WTC11 (cell line): ENCODE data around the gene MASP2.

Experiments
- ATF6 ChIP-seq: sonication (generic); formaldehyde crosslinking; IDR thresholded peaks from 2 replicates; pipeline ENCODE4 v1.8.1; 2023; ENCODE audit warnings: mild to moderate bottlenecking, missing genetic modification reagents
- CBFB ChIP-seq: sonication (generic); formaldehyde crosslinking; IDR thresholded peaks from 2 replicates; pipeline ENCODE4 v1.8.1; 2022; ENCODE audit warnings: mild to moderate bottlenecking, low read depth, missing genetic modification reagents
- E2F1 ChIP-seq: sonication (generic); formaldehyde crosslinking; IDR thresholded peaks from 2 replicates; pipeline ENCODE4 v1.8.0; 2022; ENCODE audit warnings: mild to moderate bottlenecking, missing genetic modification reagents
- ETV6 ChIP-seq: sonication (generic); formaldehyde crosslinking; IDR thresholded peaks from 2 replicates; pipeline ENCODE4 v1.8.1; 2022; ENCODE audit warnings: mild to moderate bottlenecking, missing genetic modification reagents
- MAX ChIP-seq: sonication (generic); formaldehyde crosslinking; IDR thresholded peaks from 2 replicates; pipeline ENCODE4 v1.8.0; 2022; ENCODE audit warnings: mild to moderate bottlenecking, missing genetic modification reagents
- NFATC4 ChIP-seq: fragments of 250-450 bp; sonication (Bioruptor Pico); IDR thresholded peaks from 2 replicates; pipeline ENCODE4 v1.9.0; 2021; ENCODE audit warnings: mild to moderate bottlenecking
- OVOL2 ChIP-seq: fragments of 250-450 bp; sonication (Bioruptor Pico); IDR thresholded peaks from 2 replicates; pipeline ENCODE4 v1.9.0; 2021; ENCODE audit warnings: mild to moderate bottlenecking, borderline replicate concordance
- SOX15 ChIP-seq: fragments of 250-450 bp; sonication (Bioruptor Pico); IDR thresholded peaks from 2 replicates; pipeline ENCODE4 v1.9.0; 2021; ENCODE audit warnings: mild to moderate bottlenecking
- TCF7 ChIP-seq: sonication (generic); formaldehyde crosslinking; IDR thresholded peaks from 2 replicates; pipeline ENCODE4 v1.8.0; 2022; ENCODE audit warnings: mild to moderate bottlenecking, low read depth, missing genetic modification reagents, moderate library complexity
- ZNF138 ChIP-seq: sonication (generic); formaldehyde crosslinking; conservative IDR thresholded peaks from 2 replicates; pipeline ENCODE4 v1.8.1; 2022; ENCODE audit warnings: mild to moderate bottlenecking, moderate library complexity, missing genetic modification reagents
- ZNF232 ChIP-seq: sonication (generic); formaldehyde crosslinking; IDR thresholded peaks from 2 replicates; pipeline ENCODE4 v1.8.0; 2022; ENCODE audit warnings: mild to moderate bottlenecking, missing genetic modification reagents
- ZSCAN18 ChIP-seq: fragments of 250-450 bp; sonication (Bioruptor Pico); IDR thresholded peaks from 2 replicates; pipeline ENCODE4 v2.1.2; 2022; ENCODE audit warnings: mild to moderate bottlenecking, moderate library complexity
- TF ChIP-seq, protein P1 (sequence below): fragments of 200-600 bp; IDR thresholded peaks from 2 replicates; pipeline ENCODE4 v1.8.0; 2022; ENCODE audit warnings: antibody characterized with exemption
- TF ChIP-seq, protein P2 (sequence below): sonication (generic); formaldehyde crosslinking; IDR thresholded peaks from 2 replicates; pipeline ENCODE4 v1.8.1; 2022; ENCODE audit warnings: low read depth, missing genetic modification reagents, borderline replicate concordance

GRCh38 chr1:11041048-11041447, 6.0 kb downstream of the MASP2 start:
- TF ChIP-seq ETV6 = no peak
- no peak for TF ChIP-seq OVOL2 (CRISPR knock-in tag)
- TF ChIP-seq, protein P1, sequence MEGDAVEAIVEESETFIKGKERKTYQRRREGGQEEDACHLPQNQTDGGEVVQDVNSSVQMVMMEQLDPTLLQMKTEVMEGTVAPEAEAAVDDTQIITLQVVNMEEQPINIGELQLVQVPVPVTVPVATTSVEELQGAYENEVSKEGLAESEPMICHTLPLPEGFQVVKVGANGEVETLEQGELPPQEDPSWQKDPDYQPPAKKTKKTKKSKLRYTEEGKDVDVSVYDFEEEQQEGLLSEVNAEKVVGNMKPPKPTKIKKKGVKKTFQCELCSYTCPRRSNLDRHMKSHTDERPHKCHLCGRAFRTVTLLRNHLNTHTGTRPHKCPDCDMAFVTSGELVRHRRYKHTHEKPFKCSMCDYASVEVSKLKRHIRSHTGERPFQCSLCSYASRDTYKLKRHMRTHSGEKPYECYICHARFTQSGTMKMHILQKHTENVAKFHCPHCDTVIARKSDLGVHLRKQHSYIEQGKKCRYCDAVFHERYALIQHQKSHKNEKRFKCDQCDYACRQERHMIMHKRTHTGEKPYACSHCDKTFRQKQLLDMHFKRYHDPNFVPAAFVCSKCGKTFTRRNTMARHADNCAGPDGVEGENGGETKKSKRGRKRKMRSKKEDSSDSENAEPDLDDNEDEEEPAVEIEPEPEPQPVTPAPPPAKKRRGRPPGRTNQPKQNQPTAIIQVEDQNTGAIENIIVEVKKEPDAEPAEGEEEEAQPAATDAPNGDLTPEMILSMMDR = no peak
- no peak for TF ChIP-seq ZSCAN18 (CRISPR knock-in tag)
- no peak for TF ChIP-seq ZNF138
- no peak for TF ChIP-seq CBFB (CRISPR knock-in tag)
- no peak for TF ChIP-seq E2F1
- TF ChIP-seq, protein P2, sequence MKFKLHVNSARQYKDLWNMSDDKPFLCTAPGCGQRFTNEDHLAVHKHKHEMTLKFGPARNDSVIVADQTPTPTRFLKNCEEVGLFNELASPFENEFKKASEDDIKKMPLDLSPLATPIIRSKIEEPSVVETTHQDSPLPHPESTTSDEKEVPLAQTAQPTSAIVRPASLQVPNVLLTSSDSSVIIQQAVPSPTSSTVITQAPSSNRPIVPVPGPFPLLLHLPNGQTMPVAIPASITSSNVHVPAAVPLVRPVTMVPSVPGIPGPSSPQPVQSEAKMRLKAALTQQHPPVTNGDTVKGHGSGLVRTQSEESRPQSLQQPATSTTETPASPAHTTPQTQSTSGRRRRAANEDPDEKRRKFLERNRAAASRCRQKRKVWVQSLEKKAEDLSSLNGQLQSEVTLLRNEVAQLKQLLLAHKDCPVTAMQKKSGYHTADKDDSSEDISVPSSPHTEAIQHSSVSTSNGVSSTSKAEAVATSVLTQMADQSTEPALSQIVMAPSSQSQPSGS (CRISPR knock-in tag) = no peak
- no peak for TF ChIP-seq ZNF232 (CRISPR knock-in tag)
- TF ChIP-seq ATF6 (CRISPR knock-in tag) = no peak
- TF ChIP-seq TCF7 (CRISPR knock-in tag) = no peak
- TF ChIP-seq MAX (CRISPR knock-in tag) = no peak
- TF ChIP-seq NFATC4 (CRISPR knock-in tag) = no peak
- no peak for TF ChIP-seq SOX15 (CRISPR knock-in tag)
